SK-N-SH treated with all-trans-retinoic acid at 6 μM for 48 hours (cell line): ENCODE results near the gene VCP.

Experiments used
- ARNTL ChIP-seq: fragments of 450-650 bp; formaldehyde crosslinking; IDR thresholded peaks from 2 replicates; pipeline ENCODE4 v1.5.0; 2020; ENCODE audit warnings: low read depth, mild to moderate bottlenecking, moderate library complexity, borderline replicate concordance
- GLIS3 ChIP-seq: fragments of 250-450 bp; sonication (Bioruptor Pico); IDR thresholded peaks from 2 replicates; pipeline ENCODE4 v1.5.0; 2020; ENCODE audit warnings: mild to moderate bottlenecking, moderate library complexity
- SNAI2 ChIP-seq: fragments of 250-450 bp; sonication (Bioruptor Pico); IDR thresholded peaks from 2 replicates; pipeline ENCODE4 v1.5.0; 2020; ENCODE audit warnings: mild to moderate bottlenecking, moderate library complexity
- TOX ChIP-seq: fragments of 250-450 bp; sonication (Bioruptor Pico); IDR thresholded peaks from 2 replicates; pipeline ENCODE4 v1.8.0; 2021; ENCODE audit warnings: mild to moderate bottlenecking, moderate library complexity, borderline replicate concordance
- ZC3H10 ChIP-seq: fragments of 250-450 bp; sonication (Bioruptor Pico); IDR thresholded peaks from 2 replicates; pipeline ENCODE4 v1.5.1; 2021; ENCODE audit warnings: mild to moderate bottlenecking, moderate library complexity
- ZFP3 ChIP-seq: fragments of 250-450 bp; sonication (Bioruptor Pico); IDR thresholded peaks from 2 replicates; pipeline ENCODE4 v1.5.0; 2020; ENCODE audit warnings: mild to moderate bottlenecking, moderate library complexity
- ZFP30 ChIP-seq: fragments of 450-650 bp; formaldehyde crosslinking; IDR thresholded peaks from 2 replicates; pipeline ENCODE4 v1.5.0; 2022; ENCODE audit warnings: mild to moderate bottlenecking, moderate library complexity
- ZNF565 ChIP-seq: fragments of 450-650 bp; formaldehyde crosslinking; conservative IDR thresholded peaks from 2 replicates; pipeline ENCODE4 v1.5.0; 2020; ENCODE audit warnings: low read depth, mild to moderate bottlenecking, moderate library complexity
- ZNF70 ChIP-seq: fragments of 450-650 bp; formaldehyde crosslinking; IDR thresholded peaks from 2 replicates; pipeline ENCODE4 v1.5.0; 2020; ENCODE audit warnings: mild to moderate bottlenecking, moderate library complexity
- TF ChIP-seq, protein P1 (sequence below): fragments of 250-450 bp; sonication (Bioruptor Pico); IDR thresholded peaks from 2 replicates; pipeline ENCODE4 v1.5.1; 2021; ENCODE audit warnings: mild to moderate bottlenecking, moderate library complexity
- TF ChIP-seq, protein P2 (sequence below): fragments of 250-450 bp; sonication (Bioruptor Pico); IDR thresholded peaks from 2 replicates; pipeline ENCODE4 v1.5.0; 2020; ENCODE audit warnings: mild to moderate bottlenecking, moderate library complexity
- TF ChIP-seq, protein P3 (sequence below): fragments of 250-450 bp; sonication (Bioruptor Pico); IDR thresholded peaks from 2 replicates; pipeline ENCODE4 v1.8.0; 2020; ENCODE audit warnings: mild to moderate bottlenecking, moderate library complexity, borderline replicate concordance
- TF ChIP-seq, protein P4 (sequence below): fragments of 250-450 bp; sonication (Bioruptor Pico); IDR thresholded peaks from 2 replicates; pipeline ENCODE4 v1.5.1; 2020; ENCODE audit warnings: low read depth, mild to moderate bottlenecking, moderate library complexity
- TF ChIP-seq, protein P5 (sequence below): fragments of 250-450 bp; sonication (Bioruptor Pico); IDR thresholded peaks from 2 replicates; pipeline ENCODE4 v1.8.0; 2021; ENCODE audit warnings: low read depth, mild to moderate bottlenecking, moderate library complexity, borderline replicate concordance

DNA sequence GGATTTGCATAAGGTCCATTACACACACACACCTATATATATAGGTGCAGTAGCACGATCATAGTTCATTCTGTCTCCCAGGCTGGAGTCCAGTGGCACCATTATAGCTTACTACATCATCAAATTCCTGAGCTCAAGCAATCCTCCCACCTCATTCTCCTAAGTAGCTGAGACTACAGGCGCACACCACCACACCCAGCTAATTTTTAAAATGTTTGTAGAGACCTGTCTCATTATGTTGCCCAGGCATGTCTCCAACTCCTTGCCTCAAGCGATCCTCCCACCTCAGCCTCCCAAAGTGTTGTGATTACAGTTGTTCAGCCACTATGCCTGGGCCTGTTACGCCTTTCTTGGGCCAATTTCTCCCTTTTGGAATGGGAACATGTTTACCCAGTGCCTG is 43.2 kb downstream of the VCP start:
- TF ChIP-seq, protein P1, sequence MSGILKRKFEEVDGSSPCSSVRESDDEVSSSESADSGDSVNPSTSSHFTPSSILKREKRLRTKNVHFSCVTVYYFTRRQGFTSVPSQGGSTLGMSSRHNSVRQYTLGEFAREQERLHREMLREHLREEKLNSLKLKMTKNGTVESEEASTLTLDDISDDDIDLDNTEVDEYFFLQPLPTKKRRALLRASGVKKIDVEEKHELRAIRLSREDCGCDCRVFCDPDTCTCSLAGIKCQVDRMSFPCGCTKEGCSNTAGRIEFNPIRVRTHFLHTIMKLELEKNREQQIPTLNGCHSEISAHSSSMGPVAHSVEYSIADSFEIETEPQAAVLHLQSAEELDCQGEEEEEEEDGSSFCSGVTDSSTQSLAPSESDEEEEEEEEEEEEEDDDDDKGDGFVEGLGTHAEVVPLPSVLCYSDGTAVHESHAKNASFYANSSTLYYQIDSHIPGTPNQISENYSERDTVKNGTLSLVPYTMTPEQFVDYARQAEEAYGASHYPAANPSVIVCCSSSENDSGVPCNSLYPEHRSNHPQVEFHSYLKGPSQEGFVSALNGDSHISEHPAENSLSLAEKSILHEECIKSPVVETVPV (CRISPR knock-in tag) = no peak
- TF ChIP-seq ZNF565 (CRISPR knock-in tag) (no peak), ZFP30 (CRISPR knock-in tag) (no peak), ZNF70 (CRISPR knock-in tag) (no peak), ARNTL (CRISPR knock-in tag) (no peak), ZFP3 (CRISPR knock-in tag) (no peak), SNAI2 (CRISPR knock-in tag) (no peak), TOX (CRISPR knock-in tag) (no peak), GLIS3 (CRISPR knock-in tag) (no peak), ZC3H10 (CRISPR knock-in tag) (no peak)
- TF ChIP-seq, protein P2, sequence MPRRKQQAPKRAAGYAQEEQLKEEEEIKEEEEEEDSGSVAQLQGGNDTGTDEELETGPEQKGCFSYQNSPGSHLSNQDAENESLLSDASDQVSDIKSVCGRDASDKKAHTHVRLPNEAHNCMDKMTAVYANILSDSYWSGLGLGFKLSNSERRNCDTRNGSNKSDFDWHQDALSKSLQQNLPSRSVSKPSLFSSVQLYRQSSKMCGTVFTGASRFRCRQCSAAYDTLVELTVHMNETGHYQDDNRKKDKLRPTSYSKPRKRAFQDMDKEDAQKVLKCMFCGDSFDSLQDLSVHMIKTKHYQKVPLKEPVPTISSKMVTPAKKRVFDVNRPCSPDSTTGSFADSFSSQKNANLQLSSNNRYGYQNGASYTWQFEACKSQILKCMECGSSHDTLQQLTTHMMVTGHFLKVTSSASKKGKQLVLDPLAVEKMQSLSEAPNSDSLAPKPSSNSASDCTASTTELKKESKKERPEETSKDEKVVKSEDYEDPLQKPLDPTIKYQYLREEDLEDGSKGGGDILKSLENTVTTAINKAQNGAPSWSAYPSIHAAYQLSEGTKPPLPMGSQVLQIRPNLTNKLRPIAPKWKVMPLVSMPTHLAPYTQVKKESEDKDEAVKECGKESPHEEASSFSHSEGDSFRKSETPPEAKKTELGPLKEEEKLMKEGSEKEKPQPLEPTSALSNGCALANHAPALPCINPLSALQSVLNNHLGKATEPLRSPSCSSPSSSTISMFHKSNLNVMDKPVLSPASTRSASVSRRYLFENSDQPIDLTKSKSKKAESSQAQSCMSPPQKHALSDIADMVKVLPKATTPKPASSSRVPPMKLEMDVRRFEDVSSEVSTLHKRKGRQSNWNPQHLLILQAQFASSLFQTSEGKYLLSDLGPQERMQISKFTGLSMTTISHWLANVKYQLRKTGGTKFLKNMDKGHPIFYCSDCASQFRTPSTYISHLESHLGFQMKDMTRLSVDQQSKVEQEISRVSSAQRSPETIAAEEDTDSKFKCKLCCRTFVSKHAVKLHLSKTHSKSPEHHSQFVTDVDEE (CRISPR knock-in tag) = no peak
- TF ChIP-seq, protein P3, sequence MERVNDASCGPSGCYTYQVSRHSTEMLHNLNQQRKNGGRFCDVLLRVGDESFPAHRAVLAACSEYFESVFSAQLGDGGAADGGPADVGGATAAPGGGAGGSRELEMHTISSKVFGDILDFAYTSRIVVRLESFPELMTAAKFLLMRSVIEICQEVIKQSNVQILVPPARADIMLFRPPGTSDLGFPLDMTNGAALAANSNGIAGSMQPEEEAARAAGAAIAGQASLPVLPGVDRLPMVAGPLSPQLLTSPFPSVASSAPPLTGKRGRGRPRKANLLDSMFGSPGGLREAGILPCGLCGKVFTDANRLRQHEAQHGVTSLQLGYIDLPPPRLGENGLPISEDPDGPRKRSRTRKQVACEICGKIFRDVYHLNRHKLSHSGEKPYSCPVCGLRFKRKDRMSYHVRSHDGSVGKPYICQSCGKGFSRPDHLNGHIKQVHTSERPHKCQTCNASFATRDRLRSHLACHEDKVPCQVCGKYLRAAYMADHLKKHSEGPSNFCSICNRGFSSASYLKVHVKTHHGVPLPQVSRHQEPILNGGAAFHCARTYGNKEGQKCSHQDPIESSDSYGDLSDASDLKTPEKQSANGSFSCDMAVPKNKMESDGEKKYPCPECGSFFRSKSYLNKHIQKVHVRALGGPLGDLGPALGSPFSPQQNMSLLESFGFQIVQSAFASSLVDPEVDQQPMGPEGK = no peak
- TF ChIP-seq, protein P4, sequence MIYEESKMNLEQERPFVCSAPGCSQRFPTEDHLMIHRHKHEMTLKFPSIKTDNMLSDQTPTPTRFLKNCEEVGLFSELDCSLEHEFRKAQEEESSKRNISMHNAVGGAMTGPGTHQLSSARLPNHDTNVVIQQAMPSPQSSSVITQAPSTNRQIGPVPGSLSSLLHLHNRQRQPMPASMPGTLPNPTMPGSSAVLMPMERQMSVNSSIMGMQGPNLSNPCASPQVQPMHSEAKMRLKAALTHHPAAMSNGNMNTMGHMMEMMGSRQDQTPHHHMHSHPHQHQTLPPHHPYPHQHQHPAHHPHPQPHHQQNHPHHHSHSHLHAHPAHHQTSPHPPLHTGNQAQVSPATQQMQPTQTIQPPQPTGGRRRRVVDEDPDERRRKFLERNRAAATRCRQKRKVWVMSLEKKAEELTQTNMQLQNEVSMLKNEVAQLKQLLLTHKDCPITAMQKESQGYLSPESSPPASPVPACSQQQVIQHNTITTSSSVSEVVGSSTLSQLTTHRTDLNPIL = no peak
- TF ChIP-seq, protein P5, sequence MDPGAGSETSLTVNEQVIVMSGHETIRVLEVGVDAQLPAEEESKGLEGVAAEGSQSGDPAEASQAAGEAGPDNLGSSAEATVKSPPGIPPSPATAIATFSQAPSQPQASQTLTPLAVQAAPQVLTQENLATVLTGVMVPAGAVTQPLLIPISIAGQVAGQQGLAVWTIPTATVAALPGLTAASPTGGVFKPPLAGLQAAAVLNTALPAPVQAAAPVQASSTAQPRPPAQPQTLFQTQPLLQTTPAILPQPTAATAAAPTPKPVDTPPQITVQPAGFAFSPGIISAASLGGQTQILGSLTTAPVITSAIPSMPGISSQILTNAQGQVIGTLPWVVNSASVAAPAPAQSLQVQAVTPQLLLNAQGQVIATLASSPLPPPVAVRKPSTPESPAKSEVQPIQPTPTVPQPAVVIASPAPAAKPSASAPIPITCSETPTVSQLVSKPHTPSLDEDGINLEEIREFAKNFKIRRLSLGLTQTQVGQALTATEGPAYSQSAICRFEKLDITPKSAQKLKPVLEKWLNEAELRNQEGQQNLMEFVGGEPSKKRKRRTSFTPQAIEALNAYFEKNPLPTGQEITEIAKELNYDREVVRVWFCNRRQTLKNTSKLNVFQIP (CRISPR knock-in tag) = no peak
